Putamen (tissue), 1 donor: ENCODE data around the gene CCL25.
"Not testable (repeated sequence)": the region's sequence is repeated elsewhere in the genome, so short reads cannot be mapped to it uniquely, and the experiment has no call there.

ENCODE experiments used
- DNase-seq: peaks from one replicate; pipeline ENCODE4 v3.0.0-alpha.2; 2016; ENCODE audit warnings: low spot score

CCL25 gene, protein sequence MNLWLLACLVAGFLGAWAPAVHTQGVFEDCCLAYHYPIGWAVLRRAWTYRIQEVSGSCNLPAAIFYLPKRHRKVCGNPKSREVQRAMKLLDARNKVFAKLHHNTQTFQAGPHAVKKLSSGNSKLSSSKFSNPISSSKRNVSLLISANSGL

DNA sequence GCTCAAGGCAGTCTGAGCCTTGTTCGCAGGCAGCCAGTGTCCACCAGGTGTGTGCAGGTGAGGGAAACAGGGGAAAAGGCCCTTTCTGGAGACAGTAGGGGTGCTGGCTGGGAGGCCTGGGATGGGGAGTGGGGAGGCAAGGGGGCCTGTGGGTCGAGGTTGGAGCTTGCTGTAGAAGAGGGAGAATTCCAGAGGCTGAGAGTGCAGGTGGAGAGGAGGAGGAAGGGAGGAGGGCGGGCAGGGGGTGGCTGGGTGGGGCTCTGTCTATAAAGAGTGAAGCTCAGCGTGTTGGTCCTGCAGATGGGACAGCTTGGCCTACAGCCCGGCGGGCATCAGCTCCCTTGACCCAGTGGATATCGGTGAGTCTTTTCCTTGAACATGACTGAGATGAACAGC, at the start of gene CCL25:
Gene CCL25 (plus strand): TSS at position 297 of the 396 bp plus-strand sequence. CDS start 290 bp downstream, outside the sequence.
- DNase-seq, result no peak

DNA sequence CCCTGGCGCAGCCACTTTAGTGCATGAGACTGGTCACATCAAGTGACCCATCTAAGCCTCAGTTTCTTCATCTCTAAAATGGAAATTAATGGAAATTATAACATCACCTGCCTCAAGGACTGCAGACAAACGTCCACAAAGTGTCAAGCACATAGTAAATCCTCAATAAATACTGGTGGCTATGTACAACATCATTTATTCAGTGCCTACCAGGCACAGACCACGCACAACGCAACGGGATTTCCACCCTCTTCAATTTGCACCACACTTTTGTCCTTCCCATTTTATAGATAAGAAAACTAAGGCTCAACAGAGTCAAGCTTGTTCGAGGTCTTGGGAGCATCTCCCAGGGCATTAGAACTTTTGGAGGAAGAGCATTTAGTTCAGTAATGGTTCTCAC, 48.6 kb upstream of the CCL25 start:
- DNase-seq, result no peak

DNA sequence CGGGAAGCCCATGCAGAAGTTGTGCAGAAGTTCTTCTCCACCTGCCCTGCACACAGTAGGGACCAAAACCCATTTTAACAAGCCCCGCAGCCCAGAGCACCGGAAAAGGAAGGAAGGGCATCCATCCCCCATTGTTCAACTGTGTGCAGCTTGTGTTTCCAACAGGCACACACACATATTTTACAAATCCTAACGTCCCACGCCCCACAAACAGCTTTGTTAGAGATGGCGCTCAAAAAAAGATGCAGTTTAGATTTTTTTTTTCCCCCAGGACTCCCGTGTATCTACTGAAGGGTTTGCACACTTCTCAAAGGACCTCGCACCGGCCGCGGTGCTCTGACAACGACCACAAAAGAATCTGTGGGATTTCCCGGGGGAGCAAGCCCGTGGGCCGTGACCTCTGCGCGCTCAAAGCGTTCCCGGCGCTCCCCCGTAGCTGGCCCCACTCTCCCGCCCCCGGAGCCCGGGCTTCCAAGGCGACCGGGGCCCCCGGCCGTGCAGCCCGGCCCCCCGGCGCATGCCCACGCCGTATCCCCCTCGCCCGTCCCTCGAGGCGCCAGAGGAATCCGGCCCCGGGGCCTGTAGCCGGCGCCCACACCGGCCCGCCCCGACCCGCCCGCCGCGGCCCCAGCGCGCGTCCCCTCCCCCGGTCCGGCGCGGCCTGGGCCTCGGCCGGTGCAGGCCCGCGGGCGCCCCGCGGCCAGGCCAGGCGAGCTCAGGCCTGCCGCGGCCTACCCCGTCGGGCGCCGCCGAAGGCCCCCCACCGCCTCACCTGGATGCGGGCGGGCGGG, 47.6 kb upstream of the CCL25 start:
- DNase-seq, result no peak

DNA sequence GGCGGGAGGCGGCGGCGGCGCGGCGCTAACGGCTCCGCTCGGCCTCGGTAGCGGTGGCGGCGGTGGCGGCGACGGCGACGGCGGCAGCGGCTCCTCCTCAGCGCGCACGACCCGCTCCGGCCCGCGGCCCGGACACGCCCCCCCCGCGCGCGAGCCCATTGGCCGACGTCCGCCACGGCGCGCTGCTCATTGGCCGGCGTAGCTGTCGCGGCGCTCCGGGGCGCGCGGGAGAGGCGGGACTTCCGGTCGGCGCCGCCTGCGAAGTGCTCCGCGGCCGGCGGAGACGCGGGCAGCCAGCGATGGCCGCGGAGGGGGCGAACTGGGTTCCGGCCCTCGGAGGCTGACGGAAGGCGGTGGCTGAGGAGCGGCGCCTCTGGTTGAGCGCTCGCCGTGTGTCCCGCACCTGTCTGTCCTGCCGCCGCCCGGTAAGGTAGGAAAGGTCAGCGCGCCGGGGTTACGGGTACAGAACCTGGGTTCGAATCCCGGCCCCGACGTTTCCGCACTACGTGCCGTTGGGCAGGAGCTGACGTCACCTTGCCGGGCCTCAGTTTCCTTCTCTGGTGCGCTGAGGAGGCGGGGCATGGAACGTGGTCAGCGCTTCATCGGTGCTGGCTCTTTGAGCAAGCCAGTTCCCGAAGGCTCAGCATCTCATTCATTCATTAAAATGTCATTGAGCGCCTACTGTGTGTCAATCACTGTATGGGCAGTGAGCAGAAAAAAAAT, 46.9 kb upstream of the CCL25 start, which contains the start of gene ELAVL1:
Gene ELAVL1 (minus strand): TSS at position 108 of the 723 bp plus-strand sequence. CDS start 13,826 bp downstream, outside the sequence.
- peak; percentile 86 for DNase-seq

DNA sequence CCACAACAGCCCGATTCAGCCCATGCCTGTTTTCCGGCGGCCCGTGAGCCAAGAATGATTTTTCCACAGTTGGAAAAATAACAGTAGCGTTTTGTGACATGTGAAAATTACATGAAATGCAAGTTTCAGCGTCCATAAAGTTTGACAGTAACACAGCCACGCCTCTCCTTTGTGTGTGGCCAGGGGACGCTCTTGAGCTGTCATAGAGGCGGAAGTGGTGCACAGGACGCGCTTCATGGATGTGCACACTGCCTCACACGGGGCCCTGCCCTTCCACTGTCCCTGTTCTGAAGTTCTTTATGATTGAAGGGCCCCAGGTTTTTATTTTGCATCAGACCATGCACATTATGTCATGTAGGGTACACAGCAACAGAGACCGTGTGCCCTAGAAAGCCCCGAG, 34.8 kb upstream of the CCL25 start:
- no peak for DNase-seq

DNA sequence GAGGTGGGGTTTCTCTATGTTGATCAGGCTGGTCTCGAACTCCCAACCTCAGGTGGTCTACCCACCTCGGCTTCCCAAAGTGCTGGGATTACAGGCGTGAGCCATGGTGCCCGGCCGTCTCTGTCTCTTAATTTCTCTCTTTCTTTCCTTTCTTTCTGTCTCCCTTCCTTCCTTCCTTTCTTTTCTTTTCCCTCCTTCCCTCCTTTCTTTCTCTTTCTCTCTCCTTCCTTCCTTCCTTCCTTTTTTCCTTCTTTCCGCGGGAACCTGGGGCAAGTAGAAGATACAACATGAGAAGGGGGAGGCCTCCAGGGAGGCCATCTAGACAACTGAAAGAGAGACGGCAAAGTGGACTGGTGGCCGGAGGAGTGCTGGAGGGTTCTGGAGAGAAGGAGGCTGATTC, 31.9 kb upstream of the CCL25 start:
- no peak for DNase-seq

DNA sequence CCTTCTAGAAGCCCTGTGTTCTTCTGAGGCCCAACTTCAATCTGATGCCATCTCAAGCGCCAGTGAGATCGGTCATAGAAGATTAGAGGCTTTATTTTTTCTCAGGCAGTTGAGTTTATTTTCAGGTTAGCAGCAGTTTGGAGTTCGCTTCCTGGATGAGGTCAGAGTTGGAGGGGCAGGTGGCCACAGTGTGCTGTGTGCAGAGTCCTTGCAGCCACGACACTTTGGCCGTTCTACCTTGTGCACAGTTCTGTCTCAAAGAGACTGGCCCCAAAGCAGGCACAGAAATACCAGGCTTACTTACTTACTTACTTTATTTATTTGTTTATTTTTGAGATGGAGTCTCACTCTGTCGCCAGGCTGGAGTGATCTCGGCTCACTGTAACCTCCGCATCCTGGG, 31.2 kb upstream of the CCL25 start:
- DNase-seq, result no peak

DNA sequence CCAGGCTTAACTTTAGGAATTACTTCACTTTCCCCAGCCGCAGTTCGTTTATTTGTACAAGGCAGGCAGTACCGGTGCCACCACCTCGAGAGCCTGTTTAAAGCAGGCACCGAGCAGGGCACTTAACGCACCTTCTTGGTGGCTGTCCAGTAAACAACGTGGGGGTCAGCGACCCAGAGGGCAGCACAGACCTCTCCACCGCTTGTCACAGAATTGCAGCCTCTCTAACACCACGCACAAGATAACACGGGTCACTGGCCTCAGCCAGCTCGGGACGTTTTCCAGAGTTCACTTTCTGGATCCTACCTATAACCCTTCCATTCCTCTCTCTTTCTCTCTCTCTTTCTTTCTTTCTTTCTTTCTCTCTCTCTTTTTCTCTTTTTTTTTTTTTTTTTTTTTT, 30.3 kb upstream of the CCL25 start:
- DNase-seq, result no peak

DNA sequence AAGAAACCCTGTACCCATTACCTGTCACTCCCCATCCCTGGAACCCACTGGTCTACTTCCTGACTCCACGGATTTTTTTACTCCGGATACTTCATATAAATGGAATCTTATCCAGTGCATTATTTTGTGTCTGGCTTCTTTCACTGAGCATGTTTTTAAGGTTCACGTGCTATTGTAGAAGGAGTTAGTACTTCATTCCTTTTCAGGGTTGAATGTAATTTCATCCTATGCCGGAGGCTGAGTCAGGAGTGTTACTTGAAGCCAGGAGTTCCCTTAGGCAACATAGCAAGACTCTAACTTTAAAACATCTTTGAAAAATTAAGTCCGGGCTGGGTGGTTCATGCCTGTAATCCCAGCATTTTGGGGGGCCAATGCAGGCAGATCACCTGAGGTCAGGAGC, 29.2 kb upstream of the CCL25 start:
- no peak for DNase-seq

DNA sequence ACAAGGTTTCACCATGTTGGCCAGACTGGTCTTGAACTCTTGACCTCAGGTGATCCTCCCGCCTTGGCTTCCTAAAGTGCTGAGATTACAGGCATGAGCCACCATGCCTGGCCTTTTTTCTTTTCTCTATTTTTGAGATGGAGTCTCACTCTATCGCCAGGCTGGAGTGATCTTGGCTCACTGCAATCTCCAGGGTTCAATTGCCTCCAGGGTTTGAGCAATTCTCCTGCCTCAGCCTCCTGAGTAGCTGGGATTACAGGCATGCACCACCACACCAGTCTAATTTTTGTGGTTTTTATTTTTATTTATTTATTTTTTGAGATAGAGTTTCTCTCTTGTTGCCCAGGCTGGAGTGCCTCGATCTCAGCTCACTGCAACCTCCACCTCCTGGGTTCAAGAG, 28.3 kb upstream of the CCL25 start:
- not testable (repeated sequence) for DNase-seq

DNA sequence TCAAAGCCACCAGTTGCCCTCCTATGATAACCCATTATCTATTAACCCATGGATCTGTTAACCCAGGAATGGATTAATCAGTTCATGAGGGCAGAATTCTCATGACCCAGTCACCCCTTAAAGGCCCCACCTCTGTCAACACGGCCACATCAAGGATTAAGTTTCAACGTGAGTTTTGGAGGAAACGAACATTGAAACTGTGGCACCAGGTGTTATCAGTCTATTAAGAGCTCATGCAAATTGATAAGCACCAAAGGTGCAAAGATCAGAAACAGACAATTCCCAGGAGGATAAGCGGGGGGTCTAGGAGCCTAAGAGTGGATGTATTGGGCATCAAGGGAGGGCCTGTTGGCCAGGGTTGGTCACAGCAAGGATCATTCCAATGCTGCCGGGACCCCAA, 27.2 kb upstream of the CCL25 start:
- DNase-seq, result no peak

DNA sequence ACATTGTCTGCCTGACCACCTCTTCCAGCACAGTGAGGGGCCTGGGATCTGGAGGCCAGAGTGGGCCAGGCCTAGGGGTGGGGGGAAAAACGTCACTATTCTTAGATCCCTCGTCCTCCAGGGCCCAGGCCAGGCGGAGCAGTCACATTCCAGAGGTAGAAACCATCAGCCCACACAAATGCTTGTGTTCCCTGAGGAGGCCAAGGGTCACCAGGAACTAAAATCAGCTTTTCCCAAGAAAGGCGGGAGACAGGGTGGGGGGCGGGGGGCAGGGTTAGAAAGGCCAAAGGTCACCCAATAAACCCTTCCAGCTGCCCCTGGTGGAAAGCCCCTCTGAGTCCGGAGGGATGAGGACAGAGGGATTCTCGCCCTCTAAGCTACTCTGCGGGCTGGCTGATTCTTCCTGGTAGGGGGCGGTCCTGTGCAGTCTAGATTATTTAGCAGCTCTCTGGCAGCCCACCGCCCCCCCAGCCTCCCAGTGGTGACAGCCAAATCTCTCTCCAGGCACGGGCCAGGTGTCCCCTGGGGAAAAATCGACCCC, 23.5 kb upstream of the CCL25 start:
- no peak for DNase-seq

DNA sequence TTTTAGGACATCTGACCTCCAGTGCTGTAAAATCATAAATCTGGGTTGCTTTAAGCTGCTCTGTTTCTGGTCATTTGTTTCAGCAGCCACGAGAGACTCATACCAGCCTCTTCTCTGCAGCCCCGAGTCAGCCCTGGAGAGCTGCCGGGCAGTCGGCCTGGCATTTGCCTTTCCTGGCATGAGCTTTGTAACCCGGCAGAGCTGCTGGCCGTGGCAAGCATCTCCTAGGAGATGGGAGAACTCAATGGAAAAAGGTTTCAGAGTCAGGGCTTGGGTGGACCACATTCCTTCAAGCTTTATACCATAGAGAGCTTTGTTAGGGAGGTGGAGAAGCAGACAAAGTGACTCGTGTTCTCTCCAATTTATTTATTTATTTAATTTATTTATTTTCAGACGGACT, 21.6 kb upstream of the CCL25 start:
- no peak for DNase-seq

DNA sequence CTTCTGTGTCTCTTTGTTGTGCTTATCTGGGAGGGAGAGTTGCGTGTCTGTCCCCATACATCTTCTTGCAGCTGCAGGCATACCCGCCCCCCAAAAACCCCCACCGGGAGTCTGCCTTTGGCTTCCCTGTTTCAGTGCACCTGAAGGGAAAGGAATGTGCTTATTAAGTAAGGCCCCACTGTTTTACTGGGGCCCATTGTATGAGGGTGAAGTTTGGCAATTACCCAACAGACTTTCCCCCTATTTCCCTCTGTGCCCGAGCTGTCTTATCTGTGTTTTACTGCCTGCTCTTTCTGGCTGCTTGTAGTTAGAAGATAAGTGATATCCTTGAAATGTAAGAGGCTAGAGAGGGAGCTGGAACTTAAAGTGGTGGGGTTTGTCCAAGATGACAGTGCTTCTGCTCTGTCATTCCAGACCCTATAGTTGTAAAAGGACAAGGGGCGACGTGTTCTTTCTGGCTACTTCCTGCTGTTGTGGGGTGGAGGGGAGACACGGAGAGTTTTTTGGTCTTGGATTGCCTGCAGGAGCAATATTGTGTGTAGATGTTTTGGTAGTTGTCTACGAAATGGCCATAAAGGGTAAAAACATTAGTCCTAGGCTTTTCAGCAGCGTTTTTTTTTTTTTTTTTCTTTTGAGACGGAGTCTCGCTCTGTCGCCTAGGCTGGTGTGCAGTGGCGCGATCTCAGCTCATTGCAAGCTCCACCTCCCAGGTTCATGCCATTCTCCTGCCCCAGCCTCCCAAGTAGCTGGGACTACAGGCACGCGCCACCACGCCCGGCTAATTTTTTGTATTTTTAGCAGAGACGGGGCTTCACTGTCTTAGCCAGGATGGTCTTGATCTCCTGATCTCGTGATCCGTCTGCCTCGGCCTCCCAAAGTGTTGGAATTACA, 19.0 kb upstream of the CCL25 start:
- DNase-seq, result not testable (repeated sequence)

DNA sequence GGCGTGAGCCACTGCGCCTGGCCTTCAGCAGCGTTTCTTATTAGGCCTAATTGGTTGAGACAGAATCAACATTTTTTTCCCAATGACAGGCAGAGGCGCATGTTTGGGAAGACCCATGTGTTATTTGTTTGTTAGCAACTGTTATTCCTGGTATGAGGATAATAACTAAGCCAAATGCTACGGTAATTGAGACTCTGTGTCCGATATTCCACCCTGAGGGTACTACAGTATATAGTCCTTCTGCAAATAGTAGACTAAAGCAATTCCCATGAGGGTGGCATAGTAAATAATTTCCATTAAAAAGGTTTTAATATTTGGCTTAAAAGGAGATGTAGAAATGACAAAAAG, 18.4 kb upstream of the CCL25 start:
- DNase-seq, result no peak

DNA sequence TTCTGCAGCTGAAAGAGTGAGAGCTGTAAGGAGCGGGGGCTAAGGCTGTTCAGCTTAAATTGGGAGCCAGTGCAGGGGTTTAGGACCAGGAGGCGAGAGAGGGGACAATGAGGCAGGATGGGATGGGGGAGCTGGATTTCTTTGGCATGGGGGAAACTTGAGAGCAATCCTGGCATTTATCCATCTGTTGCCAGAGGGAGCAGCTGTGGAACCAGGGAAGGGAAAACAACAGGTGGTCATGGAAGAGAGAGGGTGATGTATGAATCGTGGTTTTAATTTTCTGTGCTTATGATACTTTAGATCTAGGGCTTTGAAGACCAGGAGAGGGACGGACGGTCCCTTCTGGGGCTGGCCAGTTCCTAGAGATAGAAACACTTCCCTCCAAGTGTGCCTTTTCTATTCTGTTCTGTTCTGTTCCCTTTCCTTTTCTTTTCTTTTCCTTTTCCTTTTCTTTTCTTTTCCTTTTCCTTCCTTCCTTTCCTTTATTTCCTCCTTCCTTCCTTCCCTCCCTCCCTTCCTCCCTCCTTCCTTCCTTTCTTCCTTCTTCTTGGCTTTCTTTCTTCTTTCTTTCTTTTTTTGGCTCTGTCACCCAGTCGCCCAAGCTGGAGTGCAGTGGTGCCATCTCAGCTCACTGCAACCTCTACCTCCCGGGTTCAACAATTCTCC, 16.0 kb upstream of the CCL25 start:
- DNase-seq, result no peak

DNA sequence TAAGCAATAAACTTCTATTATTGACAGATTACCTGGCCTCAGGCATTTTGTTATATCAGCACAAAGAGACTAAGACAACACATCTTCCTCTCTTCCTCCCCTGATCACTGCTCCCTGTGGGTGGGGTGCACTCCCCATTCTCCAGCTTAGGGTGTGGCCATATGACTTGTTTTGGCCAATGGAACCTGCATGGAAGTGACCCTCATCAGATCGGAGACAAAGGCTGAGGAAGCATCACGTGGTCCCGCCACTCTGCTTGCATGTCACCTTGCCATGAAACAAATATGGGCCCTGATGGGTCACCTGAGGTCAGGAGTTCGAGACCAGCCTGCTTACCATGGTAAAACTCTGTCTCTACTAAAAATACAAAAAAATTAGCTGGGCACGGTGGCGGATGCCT, 13.7 kb upstream of the CCL25 start:
- DNase-seq, result no peak

DNA sequence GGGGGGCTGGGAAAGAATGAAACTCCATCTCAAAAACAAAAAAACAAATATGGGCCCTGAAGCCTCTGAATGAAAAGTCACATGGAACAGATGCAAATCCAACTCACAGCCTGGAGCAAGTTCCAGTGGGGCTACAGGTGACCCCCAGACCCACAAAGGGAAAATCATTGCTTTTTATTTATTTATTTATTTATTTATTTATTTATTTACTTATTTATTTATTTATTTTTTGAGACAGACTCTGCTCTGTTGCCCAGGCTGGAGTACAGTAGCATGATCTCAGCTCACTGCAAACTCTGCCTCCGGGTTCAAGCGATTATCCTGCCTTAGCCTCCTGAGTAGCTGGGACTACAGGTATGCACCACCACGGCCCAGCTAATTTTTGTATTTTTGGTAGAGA, 13.3 kb upstream of the CCL25 start:
- DNase-seq, result no peak

DNA sequence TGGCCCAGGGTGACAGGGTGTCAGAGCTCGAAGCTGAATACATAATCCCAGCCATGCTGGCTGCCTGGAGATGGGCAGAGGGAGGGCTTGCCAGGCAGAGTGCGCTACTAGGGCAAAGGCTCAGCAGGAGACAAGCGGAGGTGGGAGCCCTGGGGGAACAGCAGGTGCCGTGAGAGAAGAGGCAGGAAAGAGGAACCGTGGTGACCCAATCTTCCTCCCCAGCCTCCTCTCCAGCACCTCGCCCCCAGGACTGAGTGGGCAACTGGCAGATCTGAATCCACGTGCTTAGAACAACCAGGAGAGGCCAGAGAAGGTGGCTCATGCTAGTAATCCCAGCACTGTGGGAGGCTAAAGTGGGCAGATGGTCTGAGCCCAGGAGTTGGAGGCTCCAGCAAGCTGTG, 11.0 kb upstream of the CCL25 start:
- no peak for DNase-seq

DNA sequence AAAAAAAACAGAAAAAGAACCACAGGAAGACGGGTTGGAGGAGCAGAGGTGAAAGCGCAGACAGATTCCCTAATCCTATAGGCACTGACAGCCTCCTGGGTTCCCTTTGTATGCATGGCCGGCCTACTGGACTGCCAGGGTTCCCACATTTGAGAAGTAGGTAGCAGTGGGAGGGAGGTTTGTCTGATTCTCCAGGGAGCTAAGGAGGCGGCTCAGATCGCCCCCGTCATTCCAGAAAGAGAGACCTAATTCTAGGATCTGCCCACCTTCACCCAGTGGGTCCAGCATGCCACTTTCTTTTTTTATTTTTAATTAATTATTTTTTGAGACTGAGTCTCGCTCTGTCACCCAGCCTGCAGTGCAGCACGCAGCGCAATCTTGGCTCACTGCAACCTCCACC, 9.7 kb upstream of the CCL25 start:
- DNase-seq, result no peak

DNA sequence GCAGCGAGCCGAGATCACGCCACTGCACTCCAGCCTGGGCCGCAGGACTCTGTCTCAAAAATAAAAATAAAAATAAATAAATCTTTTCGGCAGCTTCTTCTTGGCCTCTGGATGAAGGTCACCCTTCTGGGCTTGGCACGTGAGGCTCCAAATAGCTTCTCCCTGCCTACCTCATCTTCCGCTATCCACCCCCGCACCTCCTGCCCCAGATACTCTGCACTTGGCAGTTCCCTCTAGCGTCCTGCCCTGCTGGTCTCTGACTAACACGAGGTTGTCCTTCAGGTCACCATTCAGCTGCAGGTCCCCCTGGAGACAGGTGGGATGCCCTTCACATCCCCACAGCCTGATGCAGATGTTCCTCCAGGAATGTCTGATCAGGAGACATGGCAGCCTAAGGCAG, 8.5 kb upstream of the CCL25 start:
- no peak for DNase-seq
